ENCODE measurements around the gene RNLS. TPM values are rescaled to one million over a fixed set of nuclear protein-coding genes. Genes with fewer than 3 reads are reported as not detected.

The RNLS gene
- total and polyA plus RNA-seq, 2 of the 4 experiments (the other 2 are of a cell fraction) = 4.5 to 7.0 TPM

DNA sequence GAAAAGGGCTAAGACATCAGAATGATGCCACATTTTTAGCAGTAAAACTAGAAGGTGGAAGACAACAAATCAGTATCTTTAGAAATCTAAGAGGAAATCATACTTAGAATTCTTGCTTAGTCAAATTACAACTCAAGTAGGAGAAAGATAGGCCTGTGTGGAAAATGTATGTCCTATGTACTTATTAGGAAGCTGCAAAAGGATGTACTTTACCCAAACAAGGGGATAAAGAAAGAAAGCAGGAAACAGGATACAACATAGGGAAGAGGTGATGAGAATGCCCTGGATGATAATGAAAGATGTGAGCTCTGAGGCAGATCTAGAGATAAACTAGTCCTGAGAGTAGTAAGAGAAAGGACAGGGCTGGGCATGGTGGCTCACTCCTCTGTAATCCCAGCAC lies 54.9 kb downstream of the RNLS start:
- no peak overlapping the region for H2BK20ac ChIP-seq (ENCODE audit: low read depth, low read length)
- no peaks in the 10 kb centered on the region for H4K20me1 ChIP-seq (ENCODE audit: insufficient read depth, low read length)
- H3K9me3 ChIP-seq (ENCODE audit: control insufficient read depth, insufficient read depth, low read length) = no peaks in the 10 kb centered on the region
- no peak overlapping the region for H3K9ac ChIP-seq (ENCODE audit: low read depth, low read length)
- no peak overlapping the region for H2AK5ac ChIP-seq (ENCODE audit: low read depth, low read length)
- dilution Hi-C loops (cut with HindIII; ENCODE audit: low sequenced_read_pairs, unreplicated experiment) (no loop called here), in situ Hi-C loops (cut with MboI; ENCODE audit: low sequenced_read_pairs) (no loop called here), intact Hi-C loops (cut with micrococcal nuclease) (no loop called here)
- no peaks in the 10 kb centered on the region; the same call in 1 of the 2 replicates for H3K27me3 ChIP-seq (ENCODE audit: control insufficient read depth, insufficient read depth, low read length)
- H2AFZ ChIP-seq (replicated peaks; ENCODE audit: low read length, poor library complexity) = no peak overlapping the region
- H2BK15ac ChIP-seq (ENCODE audit: low read depth, low read length) = no peak overlapping the region
- no peak overlapping the region for H3K23ac ChIP-seq (ENCODE audit: low read depth, low read length)
- no peak overlapping the region for H4K5ac ChIP-seq (ENCODE audit: low read depth, low read length)
- H2AK9ac ChIP-seq (replicated peaks; ENCODE audit: low read depth, low read length, poor library complexity) = no peak overlapping the region
- peaks cover 2% of the 10 kb centered on the region; the same call in 1 of the 2 replicates for H3K4me1 ChIP-seq (ENCODE audit: control insufficient read depth, insufficient read depth, low read length)
- H3K27ac ChIP-seq (ENCODE audit: insufficient read depth, low read length) = no peak overlapping the region
- no peak overlapping the region; the same call in 1 of the 2 replicates for H3K56ac ChIP-seq (ENCODE audit: extremely low read depth, insufficient read depth, low read length)
- DNase-seq = no peak
- ATAC-seq (ENCODE audit: low read depth) = no peak; the same call in 1 of the 2 replicates
- ChIA-PET CTCF (no interaction called here), POLR2A (ENCODE audit: unreplicated experiment) (no interaction called here)
- H3K4me3 ChIP-seq (ENCODE audit: insufficient read depth, low read depth, low read length) = no peak overlapping the region
- no peaks in the 10 kb centered on the region for H3K79me1 ChIP-seq (ENCODE audit: low read depth in 1 of 2, low read length in 2 of 2)
- H2BK120ac ChIP-seq (ENCODE audit: low read depth, low read length) = no peak overlapping the region; the same call in 1 of the 2 replicates
- TF ChIP-seq MAFK (IDR thresholded peaks at IDR 0.05; ENCODE audit: low read depth, low read length) = no peak
- no peak for TF ChIP-seq MXI1 (IDR thresholded peaks at IDR 0.05; ENCODE audit: borderline replicate concordance, low read depth, low read length)
- TF ChIP-seq FOS (IDR thresholded peaks at IDR 0.05; ENCODE audit: low read depth, low read length) = no peak
- no peak for TF ChIP-seq BHLHE40 (IDR thresholded peaks at IDR 0.05; ENCODE audit: low read depth, low read length)
- no peak for TF ChIP-seq SMC3 (IDR thresholded peaks at IDR 0.05; ENCODE audit: low read depth, low read length)
- no peak for TF ChIP-seq CHD1 (IDR thresholded peaks at IDR 0.05; ENCODE audit: low read depth, low read length)
- TF ChIP-seq MAZ (IDR thresholded peaks at IDR 0.05; ENCODE audit: borderline replicate concordance, low read depth, low read length) = no peak
- no peak for TF ChIP-seq NFE2L2 (IDR thresholded peaks at IDR 0.05; ENCODE audit: low read depth, low read length)
- no peak for TF ChIP-seq RFX5 (IDR thresholded peaks at IDR 0.05; ENCODE audit: low read depth, low read length)
- TF ChIP-seq POLR2A (IDR thresholded peaks at IDR 0.05; ENCODE audit: low read depth, low read length) = no peak
- no peak for TF ChIP-seq ELK1 (IDR thresholded peaks at IDR 0.05; ENCODE audit: borderline replicate concordance, low read depth, low read length)
- TF ChIP-seq RAD21 (IDR thresholded peaks at IDR 0.05; ENCODE audit: low read length) = no peak
- no peak for TF ChIP-seq USF2 (IDR thresholded peaks at IDR 0.05; ENCODE audit: low read depth, low read length)
- no peak for TF ChIP-seq RCOR1 (IDR thresholded peaks at IDR 0.05; ENCODE audit: insufficient replicate concordance, low read length)
- no peak for TF ChIP-seq CEBPB (IDR thresholded peaks at IDR 0.05; ENCODE audit: low read depth, low read length)
- TF ChIP-seq CTCF (conservative IDR thresholded peaks at IDR 0.05; ENCODE audit: low read depth, low read length) = no peak
- no peak overlapping the region for H4K8ac ChIP-seq (ENCODE audit: low read depth in 2 of 2, low read length in 2 of 2)
- H3K18ac ChIP-seq (ENCODE audit: low read depth, low read length) = peak overlapping the region; percentile 81; the same call in 1 of the 2 replicates
- BruUV-seq (replicated peaks) = no TSS peak
- no peaks in the 10 kb centered on the region for H3K36me3 ChIP-seq (ENCODE audit: control insufficient read depth, insufficient read depth, low read length)
- no peak overlapping the region for H3K4ac ChIP-seq (ENCODE audit: low read depth, low read length)
- no peak overlapping the region for H3K14ac ChIP-seq (replicated peaks; ENCODE audit: low read depth, low read length)
- no peak overlapping the region for H3K4me2 ChIP-seq (ENCODE audit: low read depth, low read length)
- H4K91ac ChIP-seq (ENCODE audit: insufficient read depth, low read depth, low read length) = no peak overlapping the region
- H2BK5ac ChIP-seq (ENCODE audit: low read depth, low read length, poor library complexity, severe bottlenecking) = no peak overlapping the region
- H3K9me1 ChIP-seq (ENCODE audit: insufficient read depth, low read length) = no peaks in the 10 kb centered on the region

All from IMR-90 (cell line).